HG02642 (cell line): ENCODE measurements around the gene HDAC6.
"Not testable (repeated sequence)": the region's sequence is repeated elsewhere in the genome, so short reads cannot be mapped to it uniquely, and the experiment has no call there.

Source experiments
- ATAC-seq: cut with Tn5 transposase; IDR thresholded peaks from one replicate; pipeline ENCODE4 v1.9.1; 2021; ENCODE audit warnings: mild to moderate bottlenecking; ENCODE audit not compliant: unreplicated experiment, poor library complexity

HDAC6 gene

DNA sequence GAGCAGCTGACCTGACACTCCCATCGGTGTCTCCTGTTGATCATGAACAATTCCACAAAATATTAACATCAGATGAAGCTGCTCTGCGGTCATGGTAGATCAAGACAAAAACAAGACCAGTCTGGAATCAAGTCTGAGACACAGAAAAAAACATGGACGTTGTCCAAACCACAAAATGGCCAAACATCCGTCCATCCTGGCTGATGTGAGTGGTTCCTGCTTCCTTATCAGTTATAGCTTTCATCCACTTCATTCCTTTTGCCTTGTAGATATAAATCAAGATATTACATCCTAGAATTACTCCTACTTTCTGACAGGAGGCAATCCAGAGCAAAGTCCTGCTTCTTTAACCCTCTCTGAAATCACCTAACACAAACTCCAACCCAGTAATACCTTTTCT lies 62.3 kb downstream of the HDAC6 start:
- no peak for ATAC-seq

- ATAC-seq, result not testable (repeated sequence)
These were observed 70.2 kb downstream of the HDAC6 start for GRCh38 chrX:48872017-48872416.
